Activated CD8-positive, alpha-beta memory T cell treated with anti-CD3 and anti-CD28 coated beads for 24 hours (primary cell): ENCODE results near the gene ZFHX3.

Source experiments
- DNase-seq: peaks from one replicate; pipeline ENCODE4 v3.0.0-alpha.2; 2020

ZFHX3 gene

GRCh38 chr16:73056448-73056847 lies 8.5 kb upstream of the ZFHX3 start:
- no peak for DNase-seq

- no peak for DNase-seq
These were observed 7.0 kb upstream of the ZFHX3 start for GRCh38 chr16:73054813-73055482.

DNA sequence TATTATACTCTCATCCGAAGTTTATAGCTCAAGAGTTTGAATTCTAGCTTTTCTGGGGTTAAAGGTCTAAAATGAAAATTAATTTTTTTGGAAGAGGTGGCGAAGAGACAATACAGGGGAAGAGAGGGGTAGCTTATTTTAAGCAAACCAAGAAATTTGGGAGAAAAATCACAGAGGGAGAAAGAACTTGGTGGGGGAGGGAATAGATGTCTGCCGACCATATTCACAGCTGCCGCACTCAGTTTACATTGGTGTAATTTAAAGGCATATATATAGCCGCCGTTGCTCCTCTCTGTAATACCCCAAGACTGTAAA lies 6.5 kb upstream of the ZFHX3 start:
- DNase-seq, result no peak

DNA sequence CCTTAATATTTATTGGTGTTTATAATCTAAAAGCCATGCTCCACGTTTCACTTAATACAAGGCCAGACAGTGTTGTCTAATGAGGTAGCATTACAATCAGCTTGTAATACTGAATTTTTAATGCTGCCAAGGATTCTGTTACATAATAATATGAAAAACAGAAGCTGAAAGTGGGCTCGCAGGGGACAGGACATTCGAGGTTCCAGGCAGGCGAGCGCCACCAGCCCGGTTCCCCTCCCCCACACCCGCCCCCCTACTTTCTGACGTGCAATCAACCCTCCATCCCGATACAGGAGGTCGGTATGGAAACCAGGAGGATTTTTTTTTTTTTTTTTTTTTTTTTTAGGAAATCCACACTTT lies 6.2 kb upstream of the ZFHX3 start:
- DNase-seq, result no peak

- DNase-seq, result no peak
These were observed 5.6 kb upstream of the ZFHX3 start for GRCh38 chr16:73053364-73054124.

GRCh38 chr16:73053038-73053363 lies 5.1 kb upstream of the ZFHX3 start:
- DNase-seq, result no peak

GRCh38 chr16:73052576-73052975 lies 4.6 kb upstream of the ZFHX3 start:
- no peak for DNase-seq

GRCh38 chr16:73051961-73052360 lies 4.0 kb upstream of the ZFHX3 start:
- no peak for DNase-seq

- DNase-seq, result no peak
These were observed 3.3 kb upstream of the ZFHX3 start for GRCh38 chr16:73051226-73051625.

GRCh38 chr16:73050201-73051099 lies 2.5 kb upstream of the ZFHX3 start:
- no peak for DNase-seq

- DNase-seq, result no peak
These were observed 1.6 kb upstream of the ZFHX3 start for GRCh38 chr16:73049511-73049910.

DNA sequence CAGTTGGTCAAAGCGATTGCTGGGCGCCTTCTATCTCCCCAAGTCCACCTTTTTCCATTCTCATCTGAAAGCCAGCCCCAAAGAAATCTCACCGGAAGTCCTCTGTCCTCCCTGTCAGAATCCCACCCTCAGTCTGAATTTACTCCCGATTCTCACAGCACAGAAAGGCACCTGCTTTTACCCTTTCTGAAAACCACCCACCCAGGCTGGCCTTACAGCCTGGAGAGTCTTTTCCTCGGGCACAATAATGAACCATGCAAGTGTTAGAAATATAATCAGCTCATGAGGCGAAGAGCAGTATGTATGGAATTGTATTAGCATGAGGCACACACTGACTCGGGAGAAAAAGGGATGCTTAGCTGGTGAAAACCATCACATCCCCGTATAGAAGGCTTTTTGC lies 1.2 kb upstream of the ZFHX3 start:
- no peak for DNase-seq

DNA sequence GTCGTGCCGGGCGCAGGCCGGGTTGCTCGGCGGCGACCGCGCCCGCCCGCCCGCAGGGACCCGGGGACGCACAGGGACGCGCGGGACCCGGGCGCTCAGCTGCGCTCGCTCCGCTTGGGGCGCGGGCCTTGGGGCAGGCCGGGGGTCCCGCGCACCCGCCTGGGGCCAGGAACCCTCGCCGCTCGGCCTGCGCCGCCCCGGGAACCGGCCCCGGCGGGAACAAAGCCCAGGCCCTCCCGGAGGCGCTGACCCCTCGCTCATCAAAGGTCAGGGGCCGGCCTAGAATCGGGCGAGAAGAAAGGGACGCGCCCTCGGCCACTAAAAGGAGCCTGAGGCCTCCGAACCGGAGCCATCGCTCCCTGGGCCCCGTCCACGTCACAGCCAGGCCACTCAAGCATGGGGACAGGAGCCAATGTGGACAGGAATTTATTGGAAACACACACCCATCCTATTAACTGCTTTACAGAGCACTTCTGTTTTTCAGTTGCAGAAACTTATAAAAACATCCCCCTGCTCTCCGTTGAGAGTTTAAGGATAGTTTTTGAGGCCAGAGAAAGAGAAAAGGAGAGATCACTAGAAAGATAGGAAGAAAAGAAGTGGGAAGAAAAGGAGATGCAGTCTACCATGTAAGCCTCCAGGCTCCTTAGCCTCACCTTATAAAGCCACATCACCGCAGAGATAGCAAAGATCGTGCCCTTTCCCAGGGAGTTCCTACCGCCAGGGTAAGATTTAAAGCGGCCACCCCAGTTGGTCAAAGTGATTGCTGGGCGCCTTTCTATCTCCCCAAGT lies 558 bp upstream of the ZFHX3 start:
- DNase-seq, result no peak

DNA sequence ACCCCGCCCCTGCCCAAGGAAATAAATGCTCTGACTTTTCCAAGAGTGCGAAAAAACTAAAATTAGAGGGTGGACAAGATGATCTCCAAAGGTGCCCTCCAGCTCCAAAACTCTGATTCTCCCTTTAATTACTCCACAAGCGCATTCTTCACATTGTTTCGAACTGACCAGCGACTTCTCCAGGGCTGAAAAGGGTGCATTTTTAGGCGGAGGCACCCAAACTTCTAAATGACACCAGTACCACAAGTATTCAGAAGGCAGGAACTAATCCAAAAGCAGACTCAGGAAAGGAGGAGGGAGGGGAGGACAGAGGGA lies 750 bp downstream of the ZFHX3 start:
- no peak for DNase-seq

DNA sequence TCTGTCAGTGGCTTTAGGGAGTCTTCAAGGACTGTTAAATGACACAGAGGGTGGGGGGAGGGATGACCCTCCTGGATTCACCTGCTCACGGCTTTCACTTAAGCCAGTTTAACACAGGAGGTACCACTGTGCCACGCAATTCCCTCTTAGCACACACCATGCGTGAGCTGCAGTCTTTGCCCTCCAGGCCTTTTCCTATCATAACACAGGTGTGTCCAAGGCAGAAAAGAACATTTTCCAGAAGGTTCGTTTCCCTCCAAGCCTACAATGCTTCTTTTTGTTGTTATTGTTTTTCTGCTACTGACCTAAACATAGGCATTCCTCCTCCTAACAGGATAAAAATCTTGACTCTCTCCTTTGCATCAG lies 1.1 kb downstream of the ZFHX3 start:
- DNase-seq, result no peak

GRCh38 chr16:73046202-73046848 lies 1.6 kb downstream of the ZFHX3 start:
- no peak for DNase-seq

GRCh38 chr16:73043828-73044467 lies 4.0 kb downstream of the ZFHX3 start:
- DNase-seq, result no peak

DNA sequence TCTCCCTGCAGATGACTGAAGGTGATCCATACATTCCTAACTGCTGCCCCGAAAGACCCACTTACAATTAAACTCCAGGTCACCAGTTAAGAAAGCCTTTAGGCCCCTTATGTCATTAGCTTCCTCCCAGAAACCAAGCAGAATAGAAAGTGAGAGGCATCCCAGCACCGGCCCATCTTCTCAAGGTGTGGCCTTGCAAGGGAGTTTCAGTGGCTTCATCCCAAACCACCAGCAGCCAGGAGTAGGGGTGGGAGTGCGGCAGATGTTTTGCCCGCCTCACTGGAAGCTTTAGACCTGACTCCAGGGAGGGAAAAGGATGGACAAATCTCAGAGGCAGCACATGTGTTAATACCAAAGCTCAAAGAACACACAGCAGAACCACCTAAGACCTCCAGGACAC lies 5.1 kb downstream of the ZFHX3 start:
- DNase-seq, result no peak

DNA sequence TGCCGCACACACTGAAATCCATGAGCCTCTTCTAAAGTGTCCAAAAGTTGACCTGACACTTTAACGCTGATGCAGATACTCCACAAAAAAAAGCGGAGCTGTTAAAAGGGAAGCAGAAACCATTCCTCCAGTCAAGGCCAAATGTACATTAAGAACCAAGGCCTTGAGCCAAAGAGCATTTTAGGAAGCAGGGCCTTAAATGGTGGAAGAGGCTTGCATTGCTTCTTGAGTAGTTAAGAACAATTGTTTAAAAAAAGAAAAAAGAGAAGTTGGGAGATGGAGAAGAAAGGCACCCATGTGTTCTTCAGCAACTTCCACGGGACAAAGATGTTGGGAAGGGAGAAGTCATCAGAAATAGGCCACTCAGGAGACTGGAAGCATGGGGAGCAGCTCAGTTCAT lies 6.3 kb downstream of the ZFHX3 start:
- DNase-seq, result no peak

GRCh38 chr16:73040735-73041402 lies 7.1 kb downstream of the ZFHX3 start:
- no peak for DNase-seq

- DNase-seq, result no peak
These were observed 7.8 kb downstream of the ZFHX3 start for GRCh38 chr16:73040136-73040535.
